Thymus (tissue), 11 donors: ENCODE data around the gene HINT3. TPM values are rescaled to one million over a fixed set of nuclear protein-coding genes. Genes with fewer than 3 reads are reported as not detected.

Experiments used
- DNase-seq, 9 donors: peaks; one replicate each; pipeline ENCODE4 v3.0.0-alpha.2; 2013; ENCODE audit warnings: low spot score in 9 of 9, low read depth in 6 of 9, missing footprints in 1 of 9
- H3K27ac ChIP-seq, 2 donors: one replicate each; pipeline ENCODE4 v1.5.1; 2013; ENCODE audit warnings: control low read depth in 1 of 2, low read depth in 1 of 2, low read length in 1 of 2, mild to moderate bottlenecking in 1 of 2, moderate library complexity in 1 of 2
- H3K27me3 ChIP-seq, 2 donors: one replicate each; pipeline ENCODE4 v1.5.1; 2013; ENCODE audit warnings: low read length in 1 of 2; ENCODE audit not compliant: control insufficient read depth in 2 of 2, insufficient read depth in 1 of 2
- H3K36me3 ChIP-seq, 2 donors: one replicate each; pipeline ENCODE4 v1.5.1; 2013; ENCODE audit warnings: low read length in 1 of 2, mild to moderate bottlenecking in 1 of 2, moderate library complexity in 1 of 2; ENCODE audit not compliant: control insufficient read depth in 2 of 2, insufficient read depth in 2 of 2
- H3K4me1 ChIP-seq, 2 donors: one replicate each; pipeline ENCODE4 v1.5.1; 2013; ENCODE audit warnings: low read length in 2 of 2; ENCODE audit not compliant: control insufficient read depth in 2 of 2, insufficient read depth in 2 of 2
- H3K4me3 ChIP-seq, 2 donors: one replicate each; pipeline ENCODE4 v1.5.1; 2013; ENCODE audit warnings: low read length in 2 of 2, control low read depth in 1 of 2, mild to moderate bottlenecking in 1 of 2
- H3K9me3 ChIP-seq, 2 donors: one replicate each; pipeline ENCODE4 v1.5.1; 2013; ENCODE audit warnings: low read length in 1 of 2, mild to moderate bottlenecking in 1 of 2; ENCODE audit not compliant: control insufficient read depth in 2 of 2, insufficient read depth in 1 of 2
- WGBS: extraction: QIAGEN DNeasy Blood & Tissue Kit; methylation state at CpG from one replicate; pipeline ENCODE4 v1.1.7; 2013; 5-methylcytosine and 5-hydroxymethylcytosine counted together
- polyA plus RNA-seq: library from polyadenylated mRNA; stranded (reverse); fragments of 200-250 nt; gene quantifications from one replicate; pipeline ENCODE4 v1.2.3, GENCODE V29; 2013
- total RNA-seq: library from RNA; stranded (reverse); fragments of 120-200 nt; gene quantifications from one replicate; pipeline ENCODE4 v1.2.4, GENCODE V29; 2013
- donor health status: healthy.

Gene HINT3
- total and polyA plus RNA-seq, 2 donors: 8.6 to 11.1 TPM

DNA sequence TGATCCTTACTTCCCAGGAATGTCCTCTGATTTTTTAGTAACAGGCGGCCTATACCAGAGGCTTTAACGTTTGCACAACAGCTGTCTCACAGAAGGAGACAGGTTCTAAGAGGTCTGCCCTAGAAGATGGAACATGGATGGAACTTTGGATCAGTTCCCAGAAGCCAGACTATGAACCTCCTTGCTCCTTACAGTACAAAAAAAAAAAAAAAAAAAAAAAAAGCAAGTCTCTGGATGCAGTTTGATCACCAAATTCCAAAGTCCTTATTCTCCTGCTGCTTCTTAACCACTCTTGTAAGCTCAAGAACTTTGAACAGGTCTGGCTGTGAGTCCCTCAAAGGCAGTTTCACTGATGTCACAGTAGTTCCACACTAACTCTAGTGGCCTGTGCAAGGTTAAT, 27.7 kb downstream of the HINT3 start:
- H3K4me3 ChIP-seq: no peak overlapping the region
- peaks cover 0 to 3% of the 10 kb centered on the region in 2 donors for H3K4me1 ChIP-seq
- no peaks in the 10 kb centered on the region for H3K9me3 ChIP-seq
- H3K36me3 ChIP-seq: no peaks in the 10 kb centered on the region
- no peak overlapping the region for H3K27ac ChIP-seq
- H3K27me3 ChIP-seq: no peaks in the 10 kb centered on the region
- DNase-seq: no peak
- WGBS: 96% methylated on average over 2 of the region's 2 CpGs

GRCh38 chr6:125985522-125985921, 29.0 kb downstream of the HINT3 start:
- 88% methylated on average over 4 of the region's 4 CpGs for WGBS
- no peaks in the 10 kb centered on the region for H3K36me3 ChIP-seq
- peaks cover 0 to 3% of the 10 kb centered on the region in 2 donors for H3K4me1 ChIP-seq
- peak overlapping the region in 1 of 2 donors; percentile 88 for H3K4me3 ChIP-seq
- DNase-seq: no peak
- H3K27me3 ChIP-seq: no peaks in the 10 kb centered on the region
- no peaks in the 10 kb centered on the region for H3K9me3 ChIP-seq
- no peak overlapping the region for H3K27ac ChIP-seq

DNA sequence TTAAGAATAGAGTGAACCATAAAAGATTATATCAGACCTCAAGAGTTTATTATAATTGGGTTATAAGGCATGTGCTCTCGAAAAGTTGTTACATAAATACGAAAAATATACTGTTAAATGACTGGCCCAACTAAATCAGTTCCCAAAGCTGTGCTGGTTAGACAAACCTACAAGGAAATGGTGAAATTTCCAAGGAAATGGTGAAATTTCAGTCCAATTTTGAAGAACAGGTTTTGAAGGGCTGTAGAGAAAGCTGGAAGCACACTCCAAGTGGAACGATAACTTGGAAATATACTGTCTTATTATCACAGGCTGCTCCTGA, 29.4 kb downstream of the HINT3 start:
- no peaks in the 10 kb centered on the region for H3K36me3 ChIP-seq
- peak overlapping the region; percentile 55 to 77 for H3K27ac ChIP-seq
- DNase-seq: no peak
- peak overlapping the region; percentile 68 to 88 for H3K4me3 ChIP-seq
- peaks cover 0 to 3% of the 10 kb centered on the region in 2 donors for H3K4me1 ChIP-seq
- no peaks in the 10 kb centered on the region for H3K27me3 ChIP-seq
- H3K9me3 ChIP-seq: no peaks in the 10 kb centered on the region
- 3% methylated on average over 3 of the region's 3 CpGs for WGBS

GRCh38 chr6:125986301-125987025, 29.9 kb downstream of the HINT3 start, which contains the start of gene TRMT11:
TSS of gene TRMT11 (plus strand) at chr6:125986540. CDS start at chr6:125986551, 11 bp downstream.
- Histone ChIP-seq H3K36me3 (no peaks in the 10 kb centered on the region), H3K27ac (peak within 1 kb of the TSS; percentile 77 to 88), H3K9me3 (no peaks in the 10 kb centered on the region), H3K4me1 (peaks cover 0 to 3% of the 10 kb centered on the region in 2 donors), H3K4me3 (peak within 1 kb of the TSS; percentile 68 to 88), H3K27me3 (no peaks in the 10 kb centered on the region)
- under 1% methylated on average over 52 of the region's 52 CpGs for WGBS
- DNase-seq: peak; percentile 57 to 85 (median 66)

DNA sequence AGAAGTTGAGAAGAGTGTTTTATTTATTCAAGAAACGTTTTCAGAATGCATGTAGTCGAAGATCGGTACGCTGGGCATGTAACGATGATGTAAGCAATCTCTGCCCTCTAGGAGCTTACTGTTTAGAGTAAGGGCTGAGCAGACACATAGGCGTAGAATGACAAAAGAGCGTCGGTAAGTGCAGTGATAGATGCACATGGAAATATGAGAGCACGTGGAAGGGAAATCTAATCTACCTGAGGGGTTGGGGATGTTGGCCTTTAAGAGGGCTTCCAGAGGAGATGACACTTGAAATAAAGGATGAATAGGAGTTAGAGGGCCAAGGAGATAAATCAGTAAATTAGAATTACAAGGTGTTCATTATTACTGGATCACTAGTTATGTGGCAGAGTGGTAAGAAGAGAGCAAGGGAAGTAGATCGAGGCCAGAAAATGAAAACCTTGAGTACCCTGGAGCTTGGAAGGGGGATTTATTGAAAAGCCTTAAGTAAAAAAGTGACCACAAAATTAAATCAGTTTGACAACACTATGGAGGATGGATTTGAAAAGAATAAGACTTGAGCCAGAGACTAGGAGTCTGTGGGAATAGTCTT, 30.6 kb downstream of the HINT3 start:
- H3K4me1 ChIP-seq: peaks cover 0 to 3% of the 10 kb centered on the region in 2 donors
- peak overlapping the region in 1 of 2 donors; percentile 77 for H3K27ac ChIP-seq
- H3K36me3 ChIP-seq: no peaks in the 10 kb centered on the region
- no peaks in the 10 kb centered on the region for H3K27me3 ChIP-seq
- H3K4me3 ChIP-seq: peak overlapping the region; percentile 68 to 88
- no peaks in the 10 kb centered on the region for H3K9me3 ChIP-seq
- no peak for DNase-seq
- 38% methylated on average over 10 of the region's 10 CpGs for WGBS

- Histone ChIP-seq H3K36me3 (no peaks in the 10 kb centered on the region), H3K4me1 (peaks cover 0 to 3% of the 10 kb centered on the region in 2 donors), H3K27ac (no peak overlapping the region), H3K27me3 (no peaks in the 10 kb centered on the region), H3K4me3 (no peak overlapping the region), H3K9me3 (no peaks in the 10 kb centered on the region)
- no peak for DNase-seq
Observed at GRCh38 chr6:125988280-125988679, 31.7 kb downstream of the HINT3 start.

GRCh38 chr6:125989631-125990030, 33.1 kb downstream of the HINT3 start:
- no peaks in the 10 kb centered on the region for H3K9me3 ChIP-seq
- no peaks in the 10 kb centered on the region for H3K27me3 ChIP-seq
- WGBS: 93% methylated on average over 3 of the region's 3 CpGs
- H3K36me3 ChIP-seq: no peaks in the 10 kb centered on the region
- no peak overlapping the region for H3K4me3 ChIP-seq
- no peak for DNase-seq
- H3K4me1 ChIP-seq: peaks cover 0 to 3% of the 10 kb centered on the region in 2 donors
- H3K27ac ChIP-seq: no peak overlapping the region

DNA sequence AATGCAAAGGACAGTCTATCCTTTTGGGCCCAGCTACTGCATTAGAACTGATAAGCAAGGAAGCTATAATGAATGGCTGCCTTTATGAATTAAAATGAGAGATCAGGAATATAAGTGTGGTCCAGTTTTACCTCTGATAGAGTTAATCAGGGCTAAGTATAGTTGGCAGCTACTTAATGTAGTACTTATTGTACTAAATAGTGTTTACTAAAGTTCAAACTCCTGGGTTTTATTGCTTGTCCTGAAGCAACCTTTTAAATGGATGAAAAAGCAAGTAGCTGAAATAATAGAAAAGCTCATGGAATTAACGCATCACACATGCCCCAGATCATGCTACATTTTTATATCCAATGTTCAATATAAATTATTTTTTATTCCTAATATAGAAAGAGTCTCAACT, 35.1 kb downstream of the HINT3 start:
- WGBS: 97% methylated on average over 1 of the region's 1 CpG
- no peaks in the 10 kb centered on the region for H3K27me3 ChIP-seq
- no peak for DNase-seq
- H3K4me1 ChIP-seq: no peaks in the 10 kb centered on the region
- H3K4me3 ChIP-seq: no peak overlapping the region
- H3K9me3 ChIP-seq: no peaks in the 10 kb centered on the region
- H3K36me3 ChIP-seq: no peaks in the 10 kb centered on the region
- no peak overlapping the region for H3K27ac ChIP-seq

GRCh38 chr6:125994670-125995488, 38.3 kb downstream of the HINT3 start:
- no peak for DNase-seq
- no peaks in the 10 kb centered on the region for H3K4me1 ChIP-seq
- H3K9me3 ChIP-seq: no peaks in the 10 kb centered on the region
- H3K27me3 ChIP-seq: no peaks in the 10 kb centered on the region
- H3K36me3 ChIP-seq: peaks cover 0 to 5% of the 10 kb centered on the region in 2 donors
- no peak overlapping the region for H3K4me3 ChIP-seq
- H3K27ac ChIP-seq: no peak overlapping the region
- 94% methylated on average over 5 of the region's 5 CpGs for WGBS
